ENCODE data around the gene C2orf69.
A peak's percentile ranks its signal among the peaks of the same experiment; 100 is the strongest.
"Not testable (repeated sequence)": the region's sequence is repeated elsewhere in the genome, so short reads cannot be mapped to it uniquely, and the experiment has no call there.

The C2orf69 gene

GRCh38 chr2:199896617-199897016 is 14.5 kb upstream of the C2orf69 start:
- DNase-seq (ENCODE audit: low read depth in 1 of 2, low spot score in 1 of 2): no peak
- in situ Hi-C loops (cut with HindIII; ENCODE audit: low pct_unique_long_range_greater_than_20kb, low sequenced_read_pairs): no loop called here
- TF ChIP-seq JUND (IDR thresholded peaks at IDR 0.05; ENCODE audit: low read depth): no peak

GRCh38 chr2:199901942-199902341 is 9.2 kb upstream of the C2orf69 start:
- no peak for DNase-seq (ENCODE audit: low read depth in 1 of 2, low spot score in 1 of 2)
- in situ Hi-C loops (cut with HindIII; ENCODE audit: low pct_unique_long_range_greater_than_20kb, low sequenced_read_pairs): no loop called here
- no peak for TF ChIP-seq JUND (IDR thresholded peaks at IDR 0.05; ENCODE audit: low read depth)

- no peak for DNase-seq (ENCODE audit: low read depth in 1 of 2, low spot score in 1 of 2)
- TF ChIP-seq JUND (IDR thresholded peaks at IDR 0.05; ENCODE audit: low read depth): no peak
- in situ Hi-C loops (cut with HindIII; ENCODE audit: low pct_unique_long_range_greater_than_20kb, low sequenced_read_pairs): no loop called here
Measured at GRCh38 chr2:199902486-199903110, 8.5 kb upstream of the C2orf69 start.

- TF ChIP-seq JUND (IDR thresholded peaks at IDR 0.05; ENCODE audit: low read depth): no peak
- in situ Hi-C loops (cut with HindIII; ENCODE audit: low pct_unique_long_range_greater_than_20kb, low sequenced_read_pairs): no loop called here
- DNase-seq (ENCODE audit: low read depth in 1 of 2, low spot score in 1 of 2): no peak
Measured at GRCh38 chr2:199903111-199903510, 8.0 kb upstream of the C2orf69 start.

GRCh38 chr2:199907008-199907714 is 3.9 kb upstream of the C2orf69 start:
- no peak for TF ChIP-seq JUND (IDR thresholded peaks at IDR 0.05; ENCODE audit: low read depth)
- DNase-seq (ENCODE audit: low read depth in 1 of 2, low spot score in 1 of 2): no peak
- in situ Hi-C loops (cut with HindIII; ENCODE audit: low pct_unique_long_range_greater_than_20kb, low sequenced_read_pairs): no loop called here

GRCh38 chr2:199910338-199911051 is 598 bp upstream of the C2orf69 start:
- DNase-seq (ENCODE audit: low read depth in 1 of 2, low spot score in 1 of 2): no peak
- no peak for TF ChIP-seq JUND (IDR thresholded peaks at IDR 0.05; ENCODE audit: low read depth)
- in situ Hi-C loops (cut with HindIII; ENCODE audit: low pct_unique_long_range_greater_than_20kb, low sequenced_read_pairs): no loop called here

- in situ Hi-C loops (cut with HindIII; ENCODE audit: low pct_unique_long_range_greater_than_20kb, low sequenced_read_pairs): no loop called here
Measured at GRCh38 chr2:199911877-199912161, 726 bp downstream of the C2orf69 start.

GRCh38 chr2:199912553-199913114 is 1.5 kb downstream of the C2orf69 start:
- DNase-seq (ENCODE audit: low read depth in 1 of 2, low spot score in 1 of 2); in situ Hi-C loops (cut with HindIII; ENCODE audit: low pct_unique_long_range_greater_than_20kb, low sequenced_read_pairs): not testable (repeated sequence)

More at GRCh38 chr2:199911877-199912161, 726 bp downstream of the C2orf69 start:
- TF ChIP-seq JUND (IDR thresholded peaks at IDR 0.05; ENCODE audit: low read depth): no peak
- no peak for DNase-seq (ENCODE audit: low read depth in 1 of 2, low spot score in 1 of 2)

GRCh38 chr2:199914372-199914958 is 3.4 kb downstream of the C2orf69 start:
- in situ Hi-C loops (cut with HindIII; ENCODE audit: low pct_unique_long_range_greater_than_20kb, low sequenced_read_pairs): no loop called here
- no peak for DNase-seq (ENCODE audit: low read depth in 1 of 2, low spot score in 1 of 2)
- TF ChIP-seq JUND (IDR thresholded peaks at IDR 0.05; ENCODE audit: low read depth): no peak

GRCh38 chr2:199916980-199917379 is 5.9 kb downstream of the C2orf69 start:
- no peak for TF ChIP-seq JUND (IDR thresholded peaks at IDR 0.05; ENCODE audit: low read depth)
- in situ Hi-C loops (cut with HindIII; ENCODE audit: low pct_unique_long_range_greater_than_20kb, low sequenced_read_pairs): no loop called here
- no peak for DNase-seq (ENCODE audit: low read depth in 1 of 2, low spot score in 1 of 2)

- in situ Hi-C loops (cut with HindIII; ENCODE audit: low pct_unique_long_range_greater_than_20kb, low sequenced_read_pairs): no loop called here
- no peak for TF ChIP-seq JUND (IDR thresholded peaks at IDR 0.05; ENCODE audit: low read depth)
- DNase-seq (ENCODE audit: low read depth in 1 of 2, low spot score in 1 of 2): peak in 1 of 2 experiments; percentile 32
Measured at GRCh38 chr2:199922856-199923255, 11.8 kb downstream of the C2orf69 start.

GRCh38 chr2:199923924-199924323 is 12.8 kb downstream of the C2orf69 start:
- no peak for TF ChIP-seq JUND (IDR thresholded peaks at IDR 0.05; ENCODE audit: low read depth)
- no peak for DNase-seq (ENCODE audit: low read depth in 1 of 2, low spot score in 1 of 2)
- in situ Hi-C loops (cut with HindIII; ENCODE audit: low pct_unique_long_range_greater_than_20kb, low sequenced_read_pairs): no loop called here

- TF ChIP-seq JUND (IDR thresholded peaks at IDR 0.05; ENCODE audit: low read depth): no peak
- DNase-seq (ENCODE audit: low read depth in 1 of 2, low spot score in 1 of 2): no peak
- in situ Hi-C loops (cut with HindIII; ENCODE audit: low pct_unique_long_range_greater_than_20kb, low sequenced_read_pairs): no loop called here
Measured at GRCh38 chr2:199926806-199927205, 15.7 kb downstream of the C2orf69 start.
